Lower lobe of right lung (tissue), 2 donors: ENCODE results near the gene ITPRIPL2. TPM values are rescaled to one million over a fixed set of nuclear protein-coding genes. Genes with fewer than 3 reads are reported as not detected.

ENCODE experiments used
- ATAC-seq, 2 donors: fragments of 200-7000 bp; cut with Tn5 transposase; one replicate each; pipeline ENCODE4 v1.9.1; 2020 to 2022; ENCODE audit warnings: mild to moderate bottlenecking in 2 of 2, moderate library complexity in 2 of 2
- DNase-seq: peaks from one replicate; pipeline ENCODE4 v3.0.0-alpha.2; 2020
- H3K27ac ChIP-seq: fragments of 200-600 bp; one replicate; pipeline ENCODE4 v1.8.0; 2022
- H3K27me3 ChIP-seq: fragments of 200-600 bp; one replicate; pipeline ENCODE4 v1.8.0; 2022; ENCODE audit warnings: low read depth
- H3K36me3 ChIP-seq: fragments of 200-600 bp; one replicate; pipeline ENCODE4 v1.8.0; 2022; ENCODE audit warnings: mild to moderate bottlenecking
- H3K4me1 ChIP-seq: fragments of 200-600 bp; one replicate; pipeline ENCODE4 v1.8.0; 2022
- H3K4me3 ChIP-seq: fragments of 200-600 bp; one replicate; pipeline ENCODE4 v1.8.0; 2022; ENCODE audit warnings: mild to moderate bottlenecking
- H3K9me3 ChIP-seq: fragments of 200-600 bp; one replicate; pipeline ENCODE4 v1.8.0; 2022
- CTCF ChIP-seq: fragments of 200-600 bp; IDR thresholded peaks from one replicate; pipeline ENCODE4 v1.8.0; 2022; ENCODE audit warnings: antibody characterized with exemption, mild to moderate bottlenecking
- intact Hi-C: fragments of 100-400 bp; cut with DNase I; formaldehyde crosslinking; loops from one replicate; pipeline ENCODE4 v1.11.0; 2022
- total RNA-seq: library from RNA; stranded (reverse); fragmentation: NEBNext Ultra II Directional; extraction: Animal tissue kit (Norgen Biotek cat#: 25700); gene quantifications from one replicate; pipeline ENCODE4 v1.2.1, GENCODE V29; 2021
- donor health status: DM: no; HTN: yes; CAD: no; lungs with severe emphysema.

Gene ITPRIPL2
- total RNA-seq, 1 donor from 2014 or later: 60.7 TPM

GRCh38 chr16:19110537-19111360 is 3.0 kb upstream of the ITPRIPL2 start:
- ATAC-seq (no peak), DNase-seq (no peak)
- no peak overlapping the region for H3K27ac ChIP-seq
- H3K9me3 ChIP-seq: no peaks in the 10 kb centered on the region
- no peak for TF ChIP-seq CTCF
- H3K27me3 ChIP-seq: no peaks in the 10 kb centered on the region
- H3K4me1 ChIP-seq: peaks cover 43% of the 10 kb centered on the region
- peaks cover 10% of the 10 kb centered on the region for H3K36me3 ChIP-seq
- H3K4me3 ChIP-seq: no peak overlapping the region
- intact Hi-C loops: no loop called here

GRCh38 chr16:19112099-19112407 is 1.7 kb upstream of the ITPRIPL2 start:
- Histone ChIP-seq H3K27me3 (no peaks in the 10 kb centered on the region), H3K4me1 (peaks cover 48% of the 10 kb centered on the region), H3K4me3 (no peak overlapping the region), H3K36me3 (peaks cover 23% of the 10 kb centered on the region), H3K27ac (no peak overlapping the region), H3K9me3 (no peaks in the 10 kb centered on the region)
- ATAC-seq: no peak
- intact Hi-C loops: no loop called here
- DNase-seq: no peak
- TF ChIP-seq CTCF: no peak

GRCh38 chr16:19114359-19115147 is 789 bp downstream of the ITPRIPL2 start:
- H3K4me1 ChIP-seq: peaks cover 63% of the 10 kb centered on the region

GRCh38 chr16:19115148-19116021 is 1.6 kb downstream of the ITPRIPL2 start:
- no peaks in the 10 kb centered on the region for H3K9me3 ChIP-seq
- intact Hi-C loops: no loop called here
- H3K36me3 ChIP-seq: peaks cover 40% of the 10 kb centered on the region
- TF ChIP-seq CTCF: peak; percentile 26
- peaks cover 71% of the 10 kb centered on the region for H3K4me1 ChIP-seq
- H3K4me3 ChIP-seq: peak overlapping the region; percentile 93
- no peaks in the 10 kb centered on the region for H3K27me3 ChIP-seq
- ATAC-seq (no peak), DNase-seq (no peak)
- peak overlapping the region; percentile 98 for H3K27ac ChIP-seq

More at GRCh38 chr16:19114359-19115147, 789 bp downstream of the ITPRIPL2 start:
- Histone ChIP-seq H3K9me3 (no peaks in the 10 kb centered on the region), H3K27me3 (no peaks in the 10 kb centered on the region), H3K36me3 (peaks cover 36% of the 10 kb centered on the region), H3K4me3 (peak overlapping the region; percentile 93), H3K27ac (peak overlapping the region; percentile 98)
- peak; percentile 51 for TF ChIP-seq CTCF
- peak; percentile 32 to 42 for ATAC-seq
- intact Hi-C loops: no loop called here
- DNase-seq: peak; percentile 78

- intact Hi-C loops: no loop called here
- H3K4me1 ChIP-seq: peaks cover 84% of the 10 kb centered on the region
- H3K27ac ChIP-seq: peak overlapping the region; percentile 98
- H3K36me3 ChIP-seq: peaks cover 52% of the 10 kb centered on the region
- no peak for TF ChIP-seq CTCF
- no peaks in the 10 kb centered on the region for H3K9me3 ChIP-seq
- DNase-seq: no peak
- no peak for ATAC-seq
- no peaks in the 10 kb centered on the region for H3K27me3 ChIP-seq
- H3K4me3 ChIP-seq: peak overlapping the region; percentile 93
These were observed 3.1 kb downstream of the ITPRIPL2 start for GRCh38 chr16:19116711-19117449.
